ENCODE results near the gene LAPTM5.

The LAPTM5 gene

DNA sequence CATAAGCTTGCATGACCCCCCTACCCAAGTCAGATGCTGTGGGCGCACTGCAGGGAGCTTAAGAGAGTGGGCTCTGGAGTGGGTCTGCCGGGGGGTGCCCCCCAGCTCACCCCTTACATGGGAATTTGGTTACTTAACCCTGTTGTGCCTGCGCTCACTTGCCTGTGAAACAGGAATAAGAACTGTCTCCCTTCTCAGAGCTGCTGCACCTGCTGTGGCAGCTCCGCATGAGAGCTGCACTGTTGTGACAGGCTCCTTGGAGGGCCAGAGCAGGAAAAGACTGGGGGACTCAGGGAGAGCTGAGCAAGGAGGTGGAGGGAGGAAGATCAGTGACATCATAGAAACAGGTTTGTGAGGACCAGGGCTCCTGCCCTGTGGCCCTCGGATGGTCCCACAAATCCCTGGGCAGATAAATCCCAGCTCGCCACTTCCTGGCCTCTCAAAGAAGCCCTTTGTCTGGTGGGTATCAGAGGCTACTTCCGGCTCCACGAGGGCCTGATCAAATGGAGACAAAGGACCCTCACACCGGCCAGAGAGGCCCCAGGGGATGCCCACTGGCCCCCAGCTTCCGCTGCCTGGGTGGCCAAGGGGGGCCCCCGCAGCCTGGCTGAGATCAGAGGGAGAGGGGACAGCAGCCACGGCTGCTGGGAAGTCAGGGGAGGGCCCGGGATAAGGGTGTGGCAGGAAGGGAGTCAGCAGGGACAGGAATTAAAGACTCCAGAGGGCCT, 28.9 kb upstream of the LAPTM5 start:
- DNase-seq, result no peak

GRCh38 chr1:30785714-30786113, 28.1 kb upstream of the LAPTM5 start:
- no peak for DNase-seq

DNA sequence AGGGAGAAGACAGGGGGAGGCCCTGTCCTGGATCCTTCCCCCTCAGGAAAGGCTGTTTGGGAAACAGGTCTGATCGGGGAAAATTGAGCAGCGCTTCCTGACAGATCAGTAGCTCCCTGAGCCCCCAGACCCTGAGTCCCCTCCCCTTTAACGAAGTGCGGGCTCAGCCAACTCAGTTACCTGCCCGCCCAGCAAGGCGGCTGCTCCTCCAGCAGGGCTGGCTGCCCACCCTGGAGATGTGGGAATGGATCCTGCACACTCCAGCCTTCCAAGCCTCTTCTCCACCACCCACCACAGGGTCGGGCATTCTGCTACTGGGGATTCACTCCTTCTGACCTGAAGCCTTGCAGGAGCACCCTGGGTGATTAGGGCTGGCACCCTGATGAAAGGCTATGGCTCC, 27.6 kb upstream of the LAPTM5 start:
- no peak for DNase-seq

DNA sequence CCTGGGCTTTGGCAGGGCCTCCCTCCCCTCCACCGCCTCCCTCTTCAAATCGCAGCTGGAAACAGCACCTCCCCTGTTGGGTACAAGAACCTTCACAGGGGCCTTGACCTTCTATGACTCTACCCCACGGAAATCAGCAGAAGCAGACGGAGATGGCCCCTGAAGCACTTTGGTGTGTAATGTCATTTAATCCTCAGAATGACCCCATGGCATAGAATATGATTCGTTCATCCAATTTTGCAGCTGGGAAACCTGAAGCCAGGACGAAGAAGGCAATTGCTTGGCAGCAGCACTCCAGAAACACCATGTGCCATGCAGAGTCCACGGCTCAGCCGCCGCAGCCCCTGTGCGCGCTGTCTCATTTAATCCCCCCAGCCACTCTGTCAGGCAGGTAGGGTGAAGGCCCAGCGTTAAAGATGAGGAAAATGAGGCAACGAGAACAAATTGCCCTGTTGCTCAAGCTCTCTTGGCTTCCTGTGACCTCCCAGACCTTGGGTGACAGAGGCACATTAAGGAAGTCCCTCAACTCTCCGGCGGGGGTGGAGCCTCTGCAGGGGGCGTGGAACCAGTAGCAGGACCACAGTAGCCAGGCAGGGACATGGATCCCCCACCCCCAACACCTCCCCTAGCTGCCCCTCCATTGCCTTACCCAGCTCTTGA, 25.8 kb upstream of the LAPTM5 start:
- no peak for DNase-seq

DNA sequence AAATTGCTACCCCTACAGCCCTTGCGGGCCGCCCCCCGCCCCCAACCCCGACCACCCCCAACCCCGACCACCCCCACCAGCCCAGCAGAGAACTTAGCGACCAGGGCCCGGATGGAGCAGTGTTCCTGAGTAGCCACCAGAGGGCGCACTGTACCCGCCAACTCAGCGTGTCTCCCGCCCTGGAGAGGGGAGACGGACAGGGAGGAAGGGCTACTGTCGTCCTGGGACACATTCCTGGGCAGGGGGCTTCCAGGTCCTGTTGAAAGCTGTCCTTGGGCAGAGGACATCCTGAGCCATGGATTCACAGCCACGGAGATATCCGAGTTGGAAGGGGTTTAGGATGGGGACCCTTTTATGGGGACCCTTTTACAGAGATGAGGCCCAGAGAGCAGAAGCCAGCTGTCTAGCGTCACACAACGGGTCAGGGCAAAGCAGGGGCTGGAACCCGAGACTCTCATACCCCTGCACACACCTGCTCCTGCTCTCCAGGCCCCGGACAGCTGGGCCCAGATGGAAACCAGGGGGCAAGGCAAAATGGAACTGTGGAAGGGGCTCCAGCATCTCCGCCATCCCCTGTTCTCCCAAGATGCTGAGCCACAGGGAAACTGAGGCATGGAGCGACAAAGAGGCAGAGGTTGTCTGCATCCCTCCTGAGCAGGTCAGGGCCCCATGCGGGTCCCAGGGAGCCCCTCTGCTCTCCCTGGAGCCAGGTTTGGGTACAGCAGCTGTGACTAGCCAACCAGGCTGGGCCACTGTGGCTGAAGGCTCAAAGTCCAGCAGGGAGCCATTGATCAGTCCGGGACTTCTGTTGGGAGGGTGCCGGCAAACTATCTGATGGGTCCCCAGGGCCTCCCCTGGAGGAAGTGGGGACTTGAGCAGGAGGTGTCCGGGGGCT, 25.0 kb upstream of the LAPTM5 start:
- DNase-seq, result no peak

DNA sequence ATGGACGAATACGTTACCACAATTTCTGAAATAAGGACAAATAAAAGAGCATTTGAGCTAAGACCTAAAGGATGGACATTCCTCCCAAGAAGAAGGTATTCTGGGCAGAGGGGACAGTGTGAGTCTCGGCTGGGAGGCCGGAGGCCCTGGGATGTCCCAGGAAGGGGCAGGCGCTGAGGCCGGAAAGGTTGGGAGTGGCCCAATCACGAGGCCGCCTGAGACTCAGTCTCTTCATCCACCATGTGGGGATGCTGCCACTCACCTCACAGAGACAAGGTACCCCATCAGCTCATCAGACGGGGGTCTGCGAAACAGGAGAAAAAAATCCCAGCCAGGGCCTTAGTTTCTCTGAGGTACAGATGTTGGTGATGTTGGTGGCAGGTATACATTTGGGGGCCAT, 24.3 kb upstream of the LAPTM5 start:
- no peak for DNase-seq

- DNase-seq, result no peak
These were observed 22.8 kb upstream of the LAPTM5 start for GRCh38 chr1:30780409-30780808.

DNA sequence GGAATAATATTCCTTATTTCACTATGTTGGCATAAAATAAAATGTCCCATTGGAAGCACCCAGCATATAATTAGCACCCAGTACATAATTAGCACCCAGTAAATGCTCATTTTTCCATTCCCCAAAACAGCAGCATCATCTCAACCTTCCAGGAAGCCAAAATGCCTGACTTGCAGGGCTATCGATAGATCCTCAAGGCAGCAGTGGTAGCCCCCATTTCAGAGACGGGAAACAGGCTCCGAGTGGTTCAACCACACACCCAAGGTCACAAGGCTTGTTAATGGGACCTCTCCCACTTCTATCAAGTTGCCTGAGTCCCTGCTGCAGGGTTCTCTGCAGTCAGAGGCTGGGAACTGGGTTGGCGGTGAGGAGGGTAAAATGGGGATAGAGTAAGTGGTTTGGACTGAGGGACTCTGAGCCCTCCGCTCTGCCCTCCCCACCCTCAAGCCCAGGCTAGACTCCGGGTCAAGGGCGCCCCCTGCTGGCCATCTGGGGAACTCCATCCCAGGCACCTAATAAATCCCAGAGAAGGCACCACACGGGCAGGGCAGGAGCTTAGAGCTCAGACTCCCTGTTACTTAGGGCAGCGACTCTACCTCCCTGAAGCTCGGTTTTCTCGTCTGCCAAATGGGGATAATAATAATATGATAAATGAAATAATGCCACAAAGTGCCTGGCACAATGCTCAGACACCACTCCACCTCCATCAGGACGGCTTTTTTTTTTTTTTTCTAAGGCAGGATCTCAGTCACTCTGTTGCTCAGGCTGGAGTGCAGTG, 21.9 kb upstream of the LAPTM5 start:
- no peak for DNase-seq

GRCh38 chr1:30778979-30779293, 21.4 kb upstream of the LAPTM5 start:
- no peak for DNase-seq

DNA sequence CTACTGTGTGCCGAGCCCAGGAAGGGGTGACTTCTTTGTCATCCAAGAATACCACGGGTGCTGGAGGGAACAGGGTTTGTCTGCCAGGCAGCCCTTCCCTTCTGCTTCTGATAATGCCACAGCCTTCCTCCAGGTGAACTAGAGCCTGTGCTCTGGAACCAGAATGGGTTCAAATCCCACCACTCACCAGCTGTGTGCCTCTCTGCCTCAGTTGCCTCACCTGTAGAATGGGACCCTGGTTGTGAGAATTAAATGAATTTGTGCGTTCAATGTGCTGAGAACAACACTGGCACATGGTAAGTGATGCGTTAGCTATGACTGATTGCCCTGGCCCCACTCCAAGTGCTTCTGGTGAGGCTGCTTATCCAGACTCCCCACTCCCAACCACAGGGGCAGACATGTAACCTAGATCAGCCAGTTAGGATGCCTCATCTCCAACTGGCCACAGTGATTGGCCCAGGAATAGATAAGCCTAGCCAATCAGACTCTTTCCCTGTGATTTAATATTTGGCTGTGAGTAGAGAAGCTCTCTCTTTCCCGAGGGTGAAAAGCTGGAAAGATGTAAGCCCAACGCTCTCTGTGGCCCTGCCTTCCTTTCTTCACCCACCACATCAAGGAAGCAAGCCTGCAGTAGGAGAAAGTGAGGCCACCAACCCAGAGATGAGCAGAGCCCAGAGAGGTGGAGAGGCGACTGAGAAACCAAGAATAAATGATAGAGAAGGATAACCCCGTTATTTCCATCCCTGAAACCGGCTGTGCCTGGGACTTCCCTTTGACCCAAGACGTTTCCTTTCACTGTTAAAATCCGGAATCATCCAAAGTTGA, 20.8 kb upstream of the LAPTM5 start:
- DNase-seq, result no peak

DNA sequence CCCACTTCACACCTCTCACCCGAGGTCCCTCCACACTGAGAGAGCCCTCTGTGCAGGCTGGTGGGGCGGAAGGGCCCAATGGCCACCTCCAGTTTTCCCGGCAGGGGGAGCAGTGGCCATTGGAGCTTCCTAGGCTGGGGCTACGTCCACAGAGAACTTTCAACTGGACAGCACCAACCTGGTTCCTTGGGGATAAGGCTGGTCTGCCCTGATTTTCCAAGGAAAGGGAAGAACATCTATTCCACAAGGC, 20.3 kb upstream of the LAPTM5 start:
- no peak for DNase-seq

GRCh38 chr1:30777060-30777903, 19.7 kb upstream of the LAPTM5 start:
- no peak for DNase-seq

DNA sequence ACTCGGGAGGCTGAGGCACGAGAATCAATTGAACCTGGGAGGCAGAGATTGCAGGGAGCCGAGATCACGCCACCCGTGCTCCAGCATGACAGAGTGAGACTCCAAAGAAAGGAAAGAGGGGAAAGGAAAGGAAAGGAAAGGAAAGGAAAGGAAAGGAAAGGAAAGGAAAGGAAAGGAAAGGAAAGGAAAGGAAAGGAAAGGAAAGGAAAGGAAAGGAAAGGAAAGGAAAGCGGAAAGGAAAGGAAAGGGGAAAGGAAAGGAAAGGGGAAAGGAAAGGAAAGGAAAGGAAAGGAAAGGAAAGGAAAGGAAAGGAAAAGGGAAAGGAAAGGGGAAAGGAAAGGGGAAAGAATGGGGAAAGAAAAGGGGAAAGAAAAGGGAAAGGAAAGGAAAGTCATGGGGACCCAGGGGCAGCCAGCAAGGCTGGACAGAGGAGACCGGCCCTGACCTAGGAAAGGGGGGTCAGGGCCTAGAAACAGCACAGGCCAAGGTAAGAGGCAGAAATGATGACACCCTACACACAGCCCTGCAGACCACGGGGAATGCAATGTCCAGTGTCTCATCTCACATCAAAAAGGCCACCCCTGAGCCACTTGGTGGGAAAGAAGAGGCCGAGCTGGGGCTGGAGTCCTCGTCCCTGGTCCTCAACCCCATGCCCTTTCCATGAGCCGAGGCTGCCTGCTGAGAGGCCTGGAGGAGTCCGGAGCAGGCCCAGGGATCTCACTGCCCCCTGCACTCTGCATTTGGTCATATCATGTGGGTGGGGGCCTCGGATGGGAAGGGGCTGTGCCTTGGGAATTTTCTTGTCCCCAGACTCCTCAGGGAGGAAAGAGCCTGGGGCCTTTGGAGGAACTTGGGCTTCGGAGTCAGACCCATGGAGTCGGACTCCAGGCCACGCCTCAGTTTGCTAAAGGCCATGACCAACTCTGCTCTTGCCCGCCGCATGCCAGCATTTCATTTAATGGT, 18.8 kb upstream of the LAPTM5 start:
- no peak for DNase-seq

DNA sequence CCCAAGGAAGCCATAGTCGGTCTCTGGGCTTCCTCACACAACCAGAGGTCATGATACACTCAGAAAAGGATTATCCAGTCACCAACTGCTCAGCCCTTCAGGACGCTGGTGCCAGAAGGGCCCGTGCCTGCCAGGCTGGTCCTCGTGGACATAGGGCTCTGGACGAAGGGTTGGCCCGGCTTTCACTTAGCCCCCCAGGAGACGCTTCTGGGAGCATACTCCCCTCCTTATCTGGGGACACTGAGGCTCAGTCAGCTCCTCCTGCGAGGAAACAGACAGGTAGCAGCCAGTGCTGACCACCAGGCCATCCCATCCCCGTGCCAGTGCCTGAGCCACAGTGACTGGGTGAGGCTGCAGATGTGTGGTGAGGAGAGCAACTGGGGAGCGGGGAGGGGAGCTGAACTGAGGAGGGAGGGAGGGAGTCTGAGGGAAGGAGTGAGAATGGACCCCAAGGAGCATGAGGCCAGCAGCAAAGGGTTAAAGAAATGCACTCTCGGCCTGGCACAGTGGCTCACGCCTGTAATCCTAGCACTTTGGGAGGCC, 17.9 kb upstream of the LAPTM5 start:
- DNase-seq, result no peak

- DNase-seq, result no peak
These were observed 17.2 kb upstream of the LAPTM5 start for GRCh38 chr1:30774550-30775432.

GRCh38 chr1:30773722-30774358, 16.3 kb upstream of the LAPTM5 start:
- DNase-seq, result no peak

DNA sequence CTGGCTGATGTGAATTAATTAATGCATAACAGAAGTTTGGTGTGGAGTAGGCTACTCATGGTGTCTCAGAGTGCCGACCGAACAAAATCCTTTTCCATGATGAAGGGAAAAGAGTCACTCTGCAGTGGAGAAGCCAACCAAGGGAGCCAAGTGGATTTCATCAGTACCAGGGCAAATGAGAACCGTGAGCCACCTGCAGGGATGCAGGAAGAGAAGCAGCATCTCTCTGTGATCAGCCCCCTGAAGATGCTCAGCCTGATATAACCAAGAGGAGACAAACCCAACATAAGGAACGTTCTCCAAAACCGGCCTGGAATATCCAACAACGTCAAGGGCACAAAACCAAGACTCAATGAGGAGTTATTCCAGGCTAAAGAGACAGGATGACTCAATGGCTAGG, 13.4 kb upstream of the LAPTM5 start:
- no peak for DNase-seq

DNA sequence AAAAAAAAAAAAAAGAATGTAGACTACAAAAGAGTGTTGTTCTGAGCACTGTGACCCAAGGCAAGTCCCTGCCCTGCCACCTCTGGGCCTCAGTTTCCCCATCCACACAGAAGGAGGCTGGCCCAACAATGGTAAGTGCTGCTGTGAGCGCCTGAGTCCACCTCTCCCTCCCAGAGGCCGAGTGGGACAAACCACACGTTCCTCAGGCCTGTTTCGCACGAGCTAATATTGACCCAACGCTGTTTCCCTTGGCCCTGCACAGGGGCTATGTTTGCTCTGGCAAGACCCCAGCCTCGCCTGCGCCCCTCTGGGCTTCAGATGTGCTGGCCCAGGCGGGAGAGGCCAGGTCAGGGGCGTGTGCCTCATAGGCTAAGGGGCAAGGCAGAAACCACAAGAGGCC, 12.6 kb upstream of the LAPTM5 start:
- DNase-seq, result no peak

Data from NCI-H1417 treated with DMSO at 0.1 percent for 48 hours (cell line).